OCI-LY3 (cell line): ENCODE results near the gene ESPN.

ENCODE experiments used
- EZH2phosphoT487 ChIP-seq: fragments of 200-600 bp; shearing (Covaris generic); IDR thresholded peaks from 2 replicates; pipeline ENCODE4 v1.6.1; 2018; ENCODE audit warnings: antibody characterized with exemption, mixed run types, low read depth
- TF ChIP-seq, protein P1 (sequence below): fragments of 200-600, 300-600 bp; sonication (generic); IDR thresholded peaks from 2 replicates; pipeline ENCODE4 v1.5.1; 2014; ENCODE audit warnings: antibody characterized with exemption, low read length, low read depth

DNA sequence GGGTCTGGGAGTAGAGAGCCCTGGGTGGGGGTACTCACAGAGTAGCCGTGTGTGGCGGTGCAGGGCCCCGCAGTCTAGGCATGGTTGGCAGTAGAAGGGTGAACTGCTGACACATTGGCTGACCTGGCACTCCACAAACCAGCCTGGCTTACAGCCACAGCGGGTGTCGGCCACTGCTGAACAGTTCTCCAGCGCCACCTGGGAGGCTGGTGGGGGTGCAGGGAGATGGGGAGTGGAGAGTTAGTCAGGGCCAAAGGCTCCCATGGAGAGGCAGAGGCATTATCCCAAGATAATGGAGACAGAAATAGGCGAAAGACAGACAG lies 39.9 kb downstream of the ESPN start:
- TF ChIP-seq, protein P1, sequence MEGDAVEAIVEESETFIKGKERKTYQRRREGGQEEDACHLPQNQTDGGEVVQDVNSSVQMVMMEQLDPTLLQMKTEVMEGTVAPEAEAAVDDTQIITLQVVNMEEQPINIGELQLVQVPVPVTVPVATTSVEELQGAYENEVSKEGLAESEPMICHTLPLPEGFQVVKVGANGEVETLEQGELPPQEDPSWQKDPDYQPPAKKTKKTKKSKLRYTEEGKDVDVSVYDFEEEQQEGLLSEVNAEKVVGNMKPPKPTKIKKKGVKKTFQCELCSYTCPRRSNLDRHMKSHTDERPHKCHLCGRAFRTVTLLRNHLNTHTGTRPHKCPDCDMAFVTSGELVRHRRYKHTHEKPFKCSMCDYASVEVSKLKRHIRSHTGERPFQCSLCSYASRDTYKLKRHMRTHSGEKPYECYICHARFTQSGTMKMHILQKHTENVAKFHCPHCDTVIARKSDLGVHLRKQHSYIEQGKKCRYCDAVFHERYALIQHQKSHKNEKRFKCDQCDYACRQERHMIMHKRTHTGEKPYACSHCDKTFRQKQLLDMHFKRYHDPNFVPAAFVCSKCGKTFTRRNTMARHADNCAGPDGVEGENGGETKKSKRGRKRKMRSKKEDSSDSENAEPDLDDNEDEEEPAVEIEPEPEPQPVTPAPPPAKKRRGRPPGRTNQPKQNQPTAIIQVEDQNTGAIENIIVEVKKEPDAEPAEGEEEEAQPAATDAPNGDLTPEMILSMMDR: 0 out of 2 replicates have a peak, but pooled peaks have one; percentile 3
- TF ChIP-seq EZH2phosphoT487: no peak
